GM23338 (cell line): ENCODE measurements around the gene TNFSF18. TPM values are rescaled to one million over a fixed set of nuclear protein-coding genes. Genes with fewer than 3 reads are reported as not detected.

Experiments
- ATAC-seq: fragments of 200-7000 bp; cut with Tn5 transposase; 3 replicates; pipeline ENCODE4 v1.9.1; 2020
- DNase-seq: peaks from one replicate; pipeline ENCODE4 v3.0.0-alpha.2; 2015; ENCODE audit warnings: low spot score
- H2AFZ ChIP-seq: fragments of 200-600 bp; sonication (generic); 2 replicates; pipeline ENCODE4 v1.8.0; 2016; ENCODE audit warnings: antibody characterized with exemption, mild to moderate bottlenecking, moderate library complexity
- H3F3A ChIP-seq: fragments of 200-600 bp; sonication (generic); replicated peaks from 2 replicates; pipeline ENCODE4 v1.8.0; 2017; ENCODE audit warnings: antibody characterized with exemption, mixed run types, low read depth
- H3K27ac ChIP-seq: fragments of 200-600 bp; sonication (generic); 2 replicates; pipeline ENCODE4 v1.6.1; 2016; ENCODE audit warnings: low read depth
- H3K27me3 ChIP-seq: fragments of 200-600 bp; sonication (generic); 2 replicates; pipeline ENCODE4 v1.8.0; 2016; ENCODE audit warnings: mild to moderate bottlenecking, mixed run types, moderate library complexity; ENCODE audit not compliant: insufficient read depth
- H3K36me3 ChIP-seq: fragments of 200-600 bp; sonication (generic); 2 replicates; pipeline ENCODE4 v1.8.0; 2016; ENCODE audit warnings: mild to moderate bottlenecking; ENCODE audit not compliant: insufficient read depth
- H3K4me1 ChIP-seq: fragments of 200-600 bp; sonication (generic); 2 replicates; pipeline ENCODE4 v1.8.0; 2016; ENCODE audit warnings: mild to moderate bottlenecking, moderate library complexity; ENCODE audit not compliant: insufficient read depth
- H3K4me2 ChIP-seq: fragments of 200-600 bp; sonication (generic); 2 replicates; pipeline ENCODE4 v1.7.1; 2017; ENCODE audit warnings: mixed run types
- H3K4me3 ChIP-seq: fragments of 200-600 bp; sonication (generic); 2 replicates; pipeline ENCODE4 v1.6.1; 2016; ENCODE audit warnings: mixed run types
- H3K79me2 ChIP-seq: fragments of 200-600 bp; sonication (generic); replicated peaks from 2 replicates; pipeline ENCODE4 v1.8.0; 2017; ENCODE audit warnings: mild to moderate bottlenecking; ENCODE audit not compliant: insufficient read depth
- H3K9me2 ChIP-seq: fragments of 200-600 bp; sonication (generic); 2 replicates; pipeline ENCODE4 v1.8.0; 2017; ENCODE audit not compliant: insufficient read depth
- H4K20me1 ChIP-seq: fragments of 200-600 bp; sonication (generic); replicated peaks from 2 replicates; pipeline ENCODE4 v1.8.0; 2017; ENCODE audit warnings: mild to moderate bottlenecking; ENCODE audit not compliant: insufficient read depth
- H3K27ac Mint-ChIP-seq: 2 replicates; pipeline ENCODE4 v1.8.0; 2020; ENCODE audit warnings: inconsistent platforms, mild to moderate bottlenecking, moderate library complexity, mixed read lengths
- H3K27me3 Mint-ChIP-seq: 3 replicates; pipeline ENCODE4 v1.8.0; 2022; ENCODE audit warnings: low read depth, mild to moderate bottlenecking, moderate library complexity, mixed read lengths, inconsistent platforms; ENCODE audit not compliant: insufficient read depth, poor library complexity
- H3K36me3 Mint-ChIP-seq: 3 replicates; pipeline ENCODE4 v1.8.0; 2021; ENCODE audit warnings: low read depth, mild to moderate bottlenecking, inconsistent platforms, moderate library complexity, mixed read lengths
- H3K4me1 Mint-ChIP-seq: 3 replicates; pipeline ENCODE4 v1.8.0; 2020; ENCODE audit warnings: mild to moderate bottlenecking, inconsistent platforms, mixed read lengths
- H3K4me3 Mint-ChIP-seq: 3 replicates; pipeline ENCODE4 v1.8.0; 2021; ENCODE audit warnings: moderate library complexity, mild to moderate bottlenecking, inconsistent platforms, mixed read lengths
- H3K9me3 Mint-ChIP-seq: 3 replicates; pipeline ENCODE4 v1.8.0; 2020; ENCODE audit warnings: moderate library complexity, mild to moderate bottlenecking, inconsistent platforms, mixed read lengths
- CREB1 ChIP-seq: fragments of 250-450 bp; sonication (Bioruptor Pico); IDR thresholded peaks from 2 replicates; pipeline ENCODE4 v1.5.0; 2020; ENCODE audit warnings: low read depth, mild to moderate bottlenecking, moderate library complexity
- CTCF ChIP-seq, 2 experiments: fragments of 200-600 bp in 1 of 2; sonication (generic) in 1 of 2; conservative IDR thresholded peaks; 2 replicates each; pipeline versions ENCODE4 v1.5.1 to v1.6.1; 2016 to 2017; ENCODE audit warnings: antibody characterized with exemption in 2 of 2, low read depth in 2 of 2, mild to moderate bottlenecking in 2 of 2, moderate library complexity in 1 of 2
- ETS1 ChIP-seq: IDR thresholded peaks from 2 replicates; pipeline ENCODE4 v1.6.1; 2016; ENCODE audit warnings: antibody characterized with exemption
- EZH2 ChIP-seq: fragments of 200-600 bp; sonication (generic); IDR thresholded peaks from one replicate; pipeline ENCODE4 v1.8.0; 2017; ENCODE audit warnings: antibody characterized with exemption, mild to moderate bottlenecking, low read depth; ENCODE audit not compliant: unreplicated experiment
- EZH2phosphoT487 ChIP-seq: fragments of 200-600 bp; sonication (generic); IDR thresholded peaks from one replicate; pipeline ENCODE4 v1.8.1; 2018; ENCODE audit warnings: antibody characterized with exemption; ENCODE audit not compliant: unreplicated experiment
- JUNB ChIP-seq: IDR thresholded peaks from one replicate; pipeline ENCODE4 v1.6.1; 2016; ENCODE audit warnings: antibody characterized with exemption; ENCODE audit not compliant: unreplicated experiment
- NANOG ChIP-seq: IDR thresholded peaks from 2 replicates; pipeline ENCODE4 v1.6.1; 2016; ENCODE audit warnings: antibody characterized with exemption, borderline replicate concordance
- POLR2AphosphoS5 ChIP-seq: IDR thresholded peaks from 2 replicates; pipeline ENCODE4 v1.6.1; 2016; ENCODE audit warnings: antibody characterized with exemption, low read depth
- REST ChIP-seq: IDR thresholded peaks from one replicate; pipeline ENCODE4 v1.6.1; 2018; ENCODE audit warnings: antibody characterized with exemption; ENCODE audit not compliant: unreplicated experiment
- STAT1 ChIP-seq: IDR thresholded peaks from one replicate; pipeline ENCODE4 v1.6.1; 2016; ENCODE audit warnings: antibody characterized with exemption; ENCODE audit not compliant: unreplicated experiment
- ZNF114 ChIP-seq: fragments of 250-450 bp; sonication (Bioruptor Pico); IDR thresholded peaks from 2 replicates; pipeline ENCODE4 v1.5.0; 2020; ENCODE audit warnings: mild to moderate bottlenecking, moderate library complexity
- ZNF331 ChIP-seq: fragments of 250-450 bp; sonication (Bioruptor Pico); IDR thresholded peaks from 2 replicates; pipeline ENCODE4 v1.5.0; 2020; ENCODE audit warnings: low read depth, mild to moderate bottlenecking, moderate library complexity
- ZNF462 ChIP-seq: fragments of 250-450 bp; sonication (Bioruptor Pico); IDR thresholded peaks from 2 replicates; pipeline ENCODE4 v1.5.0; 2020; ENCODE audit warnings: mild to moderate bottlenecking, moderate library complexity
- polyA plus RNA-seq: library from polyadenylated mRNA; unstranded; fragments of >200 nt; fragmentation: Nextera tagmentation; extraction: Ambion mirVana; gene quantifications from 2 replicates; pipeline ENCODE4 v1.2.1, GENCODE V29; 2016
- total RNA-seq: library from RNA; depleted of rRNA; stranded (reverse); fragments of >200 nt; shearing (Covaris generic); gene quantifications from 2 replicates; pipeline ENCODE4 v1.2.3, GENCODE V29; 2014

Gene TNFSF18
- total and polyA plus RNA-seq, 2 experiments from 2014 or later = not detected

GRCh38 chr1:172990598-172991215, 60.0 kb downstream of the TNFSF18 start:
- no peak for ATAC-seq
- Histone ChIP-seq H3K36me3 (no peaks in the 10 kb centered on the region), H3K79me2 (no peaks in the 10 kb centered on the region), H2AFZ (peak overlapping the region; percentile 12; the same call in 1 of the 2 replicates), H3K27me3 (no peaks in the 10 kb centered on the region), H3K9me2 (peaks cover 8% of the 10 kb centered on the region), H3K27ac (no peak overlapping the region), H3K4me3 (no peak overlapping the region), H3K4me1 (no peaks in the 10 kb centered on the region), H4K20me1 (no peaks in the 10 kb centered on the region), H3K4me2 (no peak overlapping the region), H3F3A (no peaks in the 10 kb centered on the region)
- no peak overlapping the region for H3K27ac Mint-ChIP-seq
- TF ChIP-seq CTCF (conservative IDR thresholded peaks at IDR 0.05; ENCODE audit: low read depth in 2 of 2) (no peak), ZNF462 (CRISPR knock-in tag) (no peak), POLR2AphosphoS5 (no peak), NANOG (no peak), ZNF331 (CRISPR knock-in tag) (no peak), JUNB (no peak), EZH2 (no peak), ETS1 (no peak), EZH2phosphoT487 (no peak), REST (no peak), STAT1 (no peak), ZNF114 (CRISPR knock-in tag) (no peak), CREB1 (CRISPR knock-in tag) (no peak)
- no peak for DNase-seq
- H3K4me3 Mint-ChIP-seq = no peak overlapping the region
- H3K27me3 Mint-ChIP-seq = no peaks in the 10 kb centered on the region
- peaks cover 8% of the 10 kb centered on the region; the same call in 2 of the 3 replicates for H3K9me3 Mint-ChIP-seq
- H3K36me3 Mint-ChIP-seq = peaks cover 6% of the 10 kb centered on the region; the same call in 2 of the 3 replicates
- peaks cover 9% of the 10 kb centered on the region for H3K4me1 Mint-ChIP-seq
